Upper lobe of left lung (tissue), 4 donors: ENCODE data around the gene DHRS4L2.

Experiments
- CTCF ChIP-seq, 6 experiments: fragments of 450-650 bp in 4 of 6; fragments of 200-600 bp in 2 of 6; sonication (generic) in 2 of 6; IDR thresholded peaks; one replicate each; pipeline ENCODE4 v1.5.1; 2016 to 2019; ENCODE audit warnings: antibody characterized with exemption in 6 of 6
- POLR2AphosphoS5 ChIP-seq, 2 donors: sonication (generic); formaldehyde crosslinking; IDR thresholded peaks; one replicate each; pipeline ENCODE4 v1.5.1; 2017; ENCODE audit warnings: antibody characterized with exemption in 2 of 2

DNA sequence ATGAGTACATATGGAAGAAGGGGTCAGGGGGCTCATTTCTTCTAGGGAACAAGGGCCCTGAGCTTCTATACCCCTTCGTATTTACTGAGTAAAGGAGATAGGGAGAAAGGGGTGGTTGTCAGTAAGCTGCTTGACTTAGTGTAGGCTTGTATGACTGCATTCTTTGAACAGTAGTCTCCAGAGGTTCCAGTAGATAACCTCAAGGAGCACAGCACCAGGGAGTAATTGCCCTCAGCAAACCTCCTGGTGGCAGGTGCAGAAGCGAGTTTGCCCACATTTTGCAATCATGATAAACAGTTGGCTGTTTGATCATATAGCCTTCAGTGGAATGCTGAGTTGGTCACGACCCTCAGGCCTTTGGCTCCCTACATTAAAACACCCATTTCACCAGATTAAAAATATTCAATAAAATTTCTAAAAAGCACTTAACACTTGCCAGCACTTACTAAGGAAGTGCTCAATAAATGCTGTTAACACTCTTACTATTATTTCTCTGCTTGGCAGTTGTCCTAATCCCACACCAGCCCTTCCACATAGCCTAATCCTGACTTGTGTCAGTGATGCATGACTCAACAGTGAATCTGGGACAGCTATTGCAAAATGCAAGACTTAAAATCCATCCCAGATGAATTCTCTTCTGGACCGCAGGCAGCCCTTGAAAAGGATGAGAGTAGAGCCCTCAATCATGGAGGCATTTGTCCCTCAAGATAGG is 3.7 kb upstream of the DHRS4L2 start:
- TF ChIP-seq POLR2AphosphoS5 (IDR thresholded peaks at IDR 0.05) (no peak), CTCF (IDR thresholded peaks at IDR 0.05) (no peak)
